ENCODE measurements around the gene SMCO3. TPM values are rescaled to one million over a fixed set of nuclear protein-coding genes. Genes with fewer than 3 reads are reported as not detected.

The SMCO3 gene
- total RNA-seq, 4 donors from 2014 or later: 0.75 TPM; not detected in 3

- no peak for TF ChIP-seq CTCF (IDR thresholded peaks at IDR 0.05; ENCODE audit: low read depth)
Observed at GRCh38 chr12:14828892-14829291, 14.9 kb upstream of the SMCO3 start.

GRCh38 chr12:14827043-14827442, 13.1 kb upstream of the SMCO3 start:
- TF ChIP-seq CTCF (IDR thresholded peaks at IDR 0.05; ENCODE audit: low read depth): no peak

- TF ChIP-seq CTCF (IDR thresholded peaks at IDR 0.05; ENCODE audit: low read depth): no peak
Observed at GRCh38 chr12:14826491-14826890, 12.5 kb upstream of the SMCO3 start.

- TF ChIP-seq CTCF (IDR thresholded peaks at IDR 0.05; ENCODE audit: low read depth): no peak
Observed at GRCh38 chr12:14825256-14825655, 11.3 kb upstream of the SMCO3 start.

- no peak for TF ChIP-seq CTCF (IDR thresholded peaks at IDR 0.05; ENCODE audit: low read depth)
Observed at GRCh38 chr12:14824012-14824634, 10.1 kb upstream of the SMCO3 start.

GRCh38 chr12:14811486-14811885, 2.5 kb downstream of the SMCO3 start:
- no peak for TF ChIP-seq CTCF (IDR thresholded peaks at IDR 0.05; ENCODE audit: low read depth)

- no peak for TF ChIP-seq CTCF (IDR thresholded peaks at IDR 0.05; ENCODE audit: low read depth)
Observed at GRCh38 chr12:14810953-14811483, 3.0 kb downstream of the SMCO3 start.
